ENCODE results near the gene TIMM17B. TPM values are rescaled to one million over a fixed set of nuclear protein-coding genes. Genes with fewer than 3 reads are reported as not detected.

Gene TIMM17B
- total and polyA plus RNA-seq, 2 experiments from 2014 or later, result 26.7 to 44.7 TPM

DNA sequence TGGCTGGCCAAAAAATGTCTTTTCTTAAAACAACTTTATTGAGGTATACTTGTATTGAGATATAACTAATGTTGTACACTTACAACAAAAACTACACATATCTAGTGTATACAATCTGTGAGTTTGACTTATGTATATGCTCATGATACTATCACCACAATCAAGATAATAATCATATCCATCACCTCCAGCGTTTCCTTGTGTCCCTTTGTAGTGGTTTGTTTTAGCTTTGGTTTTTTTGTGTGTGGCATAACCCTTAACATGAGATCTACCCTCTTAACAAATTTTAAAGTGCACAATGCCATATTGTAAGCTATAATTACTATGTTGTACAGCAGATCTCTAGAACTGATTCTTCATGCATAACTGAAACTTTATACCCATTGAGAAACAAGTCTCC lies 48.7 kb downstream of the TIMM17B start:
- no peak overlapping the region for H3K9ac ChIP-seq
- H3K9me2 ChIP-seq (ENCODE audit: insufficient read depth), result no peaks in the 10 kb centered on the region
- 6 to 7% methylated on average over 1 of the region's 1 CpG for WGBS, 2 experiments (ENCODE audit: low coverage in 1 of 2, low lambda C conversion rate in 2 of 2, missing lambda C conversion rate in 2 of 2)

More for the DNA sequence above, 48.7 kb downstream of the TIMM17B start:
- H2AFZ ChIP-seq, result no peak overlapping the region
- H3K36me3 ChIP-seq (ENCODE audit: low read depth), result no peaks in the 10 kb centered on the region
- H3F3A ChIP-seq (ENCODE audit: insufficient read depth), result no peaks in the 10 kb centered on the region
- no peaks in the 10 kb centered on the region for H3K79me2 ChIP-seq (ENCODE audit: insufficient read depth)
- no peaks in the 10 kb centered on the region for H4K20me1 ChIP-seq (ENCODE audit: insufficient read depth)
- no peak overlapping the region for H3K27ac ChIP-seq
- in situ Hi-C loops (cut with MboI), result no loop called here
- no peaks in the 10 kb centered on the region for H3K4me1 ChIP-seq (ENCODE audit: insufficient read depth)
- no peaks in the 10 kb centered on the region for H3K9me3 ChIP-seq (ENCODE audit: low read depth)
- TF ChIP-seq EZH2phosphoT487 (IDR thresholded peaks at IDR 0.05; ENCODE audit: insufficient read depth, low read depth) (no peak), EZH2 (IDR thresholded peaks at IDR 0.05; ENCODE audit: insufficient read depth, poor library complexity, severe bottlenecking) (no peak)
- H3K27me3 ChIP-seq (replicated peaks; ENCODE audit: insufficient read depth), result no peaks in the 10 kb centered on the region
- H3K4me2 ChIP-seq (ENCODE audit: unreplicated experiment), result no peak overlapping the region
- no peak for DNase-seq
- H3K4me3 ChIP-seq, result no peak overlapping the region

Other genes with a start within 250 kb of the TIMM17B start
- not detected in 2 replicates for gene WAS, start 214.0 kb downstream of the TIMM17B start, total RNA-seq (2014; rRNA removed; shearing (Covaris generic))
- not detected in 2 replicates for gene WAS, start 214.0 kb downstream of the TIMM17B start, polyA plus RNA-seq (2016; fragmentation: Nextera tagmentation; extraction: Ambion mirVana)
- 6.8 and 8.1 TPM in 2 replicates for gene SUV39H1, start 201.0 kb downstream of the TIMM17B start, total RNA-seq (2014; rRNA removed; shearing (Covaris generic))
- gene SUV39H1, start 201.0 kb downstream of the TIMM17B start, polyA plus RNA-seq (2016; fragmentation: Nextera tagmentation; extraction: Ambion mirVana), result 6.0 TPM in 2 replicates
- gene GLOD5, start 136.0 kb downstream of the TIMM17B start, total RNA-seq (2014; rRNA removed; shearing (Covaris generic)), result not detected in 2 replicates
- not detected in 2 replicates for gene GLOD5, start 136.0 kb downstream of the TIMM17B start, polyA plus RNA-seq (2016; fragmentation: Nextera tagmentation; extraction: Ambion mirVana)
- gene GATA1, start 111.2 kb downstream of the TIMM17B start, total RNA-seq (2014; rRNA removed; shearing (Covaris generic)), result not detected in 2 replicates
- gene GATA1, start 111.2 kb downstream of the TIMM17B start, polyA plus RNA-seq (2016; fragmentation: Nextera tagmentation; extraction: Ambion mirVana), result not detected in 2 replicates
- gene HDAC6, start 95.7 kb downstream of the TIMM17B start, total RNA-seq (2014; rRNA removed; shearing (Covaris generic)), result 32.4 and 36.6 TPM in 2 replicates
- gene HDAC6, start 95.7 kb downstream of the TIMM17B start, polyA plus RNA-seq (2016; fragmentation: Nextera tagmentation; extraction: Ambion mirVana), result 18.6 and 20.3 TPM in 2 replicates
- gene ERAS, start 71.3 kb downstream of the TIMM17B start, total RNA-seq (2014; rRNA removed; shearing (Covaris generic)), result not detected in 2 replicates
- gene ERAS, start 71.3 kb downstream of the TIMM17B start, polyA plus RNA-seq (2016; fragmentation: Nextera tagmentation; extraction: Ambion mirVana), result not detected in 2 replicates
- gene PCSK1N, start 62.2 kb downstream of the TIMM17B start, total RNA-seq (2014; rRNA removed; shearing (Covaris generic)), result 0.89 and 3.1 TPM in 2 replicates
- gene PCSK1N, start 62.2 kb downstream of the TIMM17B start, polyA plus RNA-seq (2016; fragmentation: Nextera tagmentation; extraction: Ambion mirVana), result 1.4 and 2.1 TPM in 2 replicates
- 18.1 and 30.3 TPM in 2 replicates for gene PQBP1, start 162 bp upstream of the TIMM17B start, total RNA-seq (2014; rRNA removed; shearing (Covaris generic))
- 45.4 and 49.7 TPM in 2 replicates for gene PQBP1, start 162 bp upstream of the TIMM17B start, polyA plus RNA-seq (2016; fragmentation: Nextera tagmentation; extraction: Ambion mirVana)
- 23.6 and 29.1 TPM in 2 replicates for gene SLC35A2, start 13.9 kb upstream of the TIMM17B start, total RNA-seq (2014; rRNA removed; shearing (Covaris generic))
- 54.6 and 55.5 TPM in 2 replicates for gene SLC35A2, start 13.9 kb upstream of the TIMM17B start, polyA plus RNA-seq (2016; fragmentation: Nextera tagmentation; extraction: Ambion mirVana)
- gene PIM2, start 21.3 kb upstream of the TIMM17B start, total RNA-seq (2014; rRNA removed; shearing (Covaris generic)), result 4.6 and 5.6 TPM in 2 replicates
- gene PIM2, start 21.3 kb upstream of the TIMM17B start, polyA plus RNA-seq (2016; fragmentation: Nextera tagmentation; extraction: Ambion mirVana), result 4.4 and 4.5 TPM in 2 replicates
- 43.4 and 44.9 TPM in 2 replicates for gene OTUD5, start 59.8 kb upstream of the TIMM17B start, total RNA-seq (2014; rRNA removed; shearing (Covaris generic))
- 27.0 and 30.9 TPM in 2 replicates for gene OTUD5, start 59.8 kb upstream of the TIMM17B start, polyA plus RNA-seq (2016; fragmentation: Nextera tagmentation; extraction: Ambion mirVana)
- gene KCND1, start 74.1 kb upstream of the TIMM17B start, total RNA-seq (2014; rRNA removed; shearing (Covaris generic)), result 0.65 and 1.5 TPM in 2 replicates
- gene KCND1, start 74.1 kb upstream of the TIMM17B start, polyA plus RNA-seq (2016; fragmentation: Nextera tagmentation; extraction: Ambion mirVana), result 0.69 and 0.71 TPM in 2 replicates
- gene GRIPAP1, start 104.5 kb upstream of the TIMM17B start, total RNA-seq (2014; rRNA removed; shearing (Covaris generic)), result 16.5 and 31.6 TPM in 2 replicates
- gene GRIPAP1, start 104.5 kb upstream of the TIMM17B start, polyA plus RNA-seq (2016; fragmentation: Nextera tagmentation; extraction: Ambion mirVana), result 16.5 and 21.8 TPM in 2 replicates
- gene TFE3, start 145.6 kb upstream of the TIMM17B start, total RNA-seq (2014; rRNA removed; shearing (Covaris generic)), result 72.5 and 85.6 TPM in 2 replicates
- gene TFE3, start 145.6 kb upstream of the TIMM17B start, polyA plus RNA-seq (2016; fragmentation: Nextera tagmentation; extraction: Ambion mirVana), result 53.0 and 57.3 TPM in 2 replicates
- gene CCDC120, start 161.2 kb upstream of the TIMM17B start, total RNA-seq (2014; rRNA removed; shearing (Covaris generic)), result 0.22 TPM in 1 of 2 replicates, not detected in the other
- gene CCDC120, start 161.2 kb upstream of the TIMM17B start, polyA plus RNA-seq (2016; fragmentation: Nextera tagmentation; extraction: Ambion mirVana), result 0.94 and 1.3 TPM in 2 replicates
- gene PRAF2, start 176.2 kb upstream of the TIMM17B start, total RNA-seq (2014; rRNA removed; shearing (Covaris generic)), result 17.5 and 24.6 TPM in 2 replicates
- gene PRAF2, start 176.2 kb upstream of the TIMM17B start, polyA plus RNA-seq (2016; fragmentation: Nextera tagmentation; extraction: Ambion mirVana), result 141 and 143 TPM in 2 replicates
- 78.5 and 91.9 TPM in 2 replicates for gene WDR45, start 182.1 kb upstream of the TIMM17B start, total RNA-seq (2014; rRNA removed; shearing (Covaris generic))
- gene WDR45, start 182.1 kb upstream of the TIMM17B start, polyA plus RNA-seq (2016; fragmentation: Nextera tagmentation; extraction: Ambion mirVana), result 101 and 103 TPM in 2 replicates
- gene GPKOW, start 226.0 kb upstream of the TIMM17B start, total RNA-seq (2014; rRNA removed; shearing (Covaris generic)), result 19.7 and 22.4 TPM in 2 replicates
- gene GPKOW, start 226.0 kb upstream of the TIMM17B start, polyA plus RNA-seq (2016; fragmentation: Nextera tagmentation; extraction: Ambion mirVana), result 20.9 and 23.8 TPM in 2 replicates

All from GM23248 (cell line).